Fibroblast of the aortic adventitia (primary cell): ENCODE results near the gene CEL. TPM values are rescaled to one million over a fixed set of nuclear protein-coding genes. Genes with fewer than 3 reads are reported as not detected.
"Not testable (repeated sequence)": the region's sequence is repeated elsewhere in the genome, so short reads cannot be mapped to it uniquely, and the experiment has no call there.

Experiments
- DNase-seq: peaks from one replicate; pipeline ENCODE4 v3.0.0-alpha.2; 2010; ENCODE audit warnings: low read depth
- H3K4me3 ChIP-seq: 2 replicates; pipeline ENCODE4 v1.5.1; 2011; ENCODE audit warnings: low read depth, mild to moderate bottlenecking, control low read depth, low read length, moderate library complexity
- total RNA-seq: library from RNA; depleted of rRNA; stranded (reverse); fragments of >200 nt; gene quantifications from 2 replicates; pipeline ENCODE4 v1.2.3, GENCODE V29; 2012; ENCODE audit warnings: low replicate concordance
- TF ChIP-seq, protein P1 (sequence below): IDR thresholded peaks from 2 replicates; pipeline ENCODE4 v1.5.1; 2011; ENCODE audit warnings: mild to moderate bottlenecking, low read length, control low read depth, inconsistent platforms; ENCODE audit not compliant: insufficient read depth

Gene CEL
- total RNA-seq, 1 donor: 0.27 TPM

GRCh38 chr9:133088146-133088750 is 26.5 kb downstream of the CEL start:
- DNase-seq: no peak

DNA sequence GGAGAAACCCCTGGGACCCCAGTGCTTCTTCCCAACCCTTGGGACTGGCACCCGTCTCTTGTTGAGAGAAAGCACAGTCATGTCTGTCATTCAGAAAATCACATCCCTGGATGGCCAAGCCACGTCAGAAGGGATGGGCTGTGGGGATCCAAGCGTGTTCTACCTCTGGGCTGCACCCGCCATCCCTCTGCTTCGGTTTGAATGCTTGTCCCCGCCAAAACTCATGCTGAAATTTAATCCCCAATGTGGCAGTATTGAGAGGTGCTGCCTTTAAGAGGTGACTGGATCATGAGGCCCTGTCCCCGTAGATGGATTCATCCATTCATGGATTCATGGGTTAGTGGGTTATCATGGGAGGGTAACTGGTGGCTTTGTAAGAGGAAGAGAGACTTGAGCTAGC is 27.0 kb downstream of the CEL start:
- no peak overlapping the region for H3K4me3 ChIP-seq
- TF ChIP-seq, protein P1, sequence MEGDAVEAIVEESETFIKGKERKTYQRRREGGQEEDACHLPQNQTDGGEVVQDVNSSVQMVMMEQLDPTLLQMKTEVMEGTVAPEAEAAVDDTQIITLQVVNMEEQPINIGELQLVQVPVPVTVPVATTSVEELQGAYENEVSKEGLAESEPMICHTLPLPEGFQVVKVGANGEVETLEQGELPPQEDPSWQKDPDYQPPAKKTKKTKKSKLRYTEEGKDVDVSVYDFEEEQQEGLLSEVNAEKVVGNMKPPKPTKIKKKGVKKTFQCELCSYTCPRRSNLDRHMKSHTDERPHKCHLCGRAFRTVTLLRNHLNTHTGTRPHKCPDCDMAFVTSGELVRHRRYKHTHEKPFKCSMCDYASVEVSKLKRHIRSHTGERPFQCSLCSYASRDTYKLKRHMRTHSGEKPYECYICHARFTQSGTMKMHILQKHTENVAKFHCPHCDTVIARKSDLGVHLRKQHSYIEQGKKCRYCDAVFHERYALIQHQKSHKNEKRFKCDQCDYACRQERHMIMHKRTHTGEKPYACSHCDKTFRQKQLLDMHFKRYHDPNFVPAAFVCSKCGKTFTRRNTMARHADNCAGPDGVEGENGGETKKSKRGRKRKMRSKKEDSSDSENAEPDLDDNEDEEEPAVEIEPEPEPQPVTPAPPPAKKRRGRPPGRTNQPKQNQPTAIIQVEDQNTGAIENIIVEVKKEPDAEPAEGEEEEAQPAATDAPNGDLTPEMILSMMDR: no peak
- DNase-seq: no peak

More at GRCh38 chr9:133088146-133088750, 26.5 kb downstream of the CEL start:
- H3K4me3 ChIP-seq: no peak overlapping the region
- TF ChIP-seq, protein P1: no peak

GRCh38 chr9:133089271-133089671 is 27.5 kb downstream of the CEL start:
- TF ChIP-seq, protein P1: no peak
- DNase-seq: no peak
- no peak overlapping the region for H3K4me3 ChIP-seq

DNA sequence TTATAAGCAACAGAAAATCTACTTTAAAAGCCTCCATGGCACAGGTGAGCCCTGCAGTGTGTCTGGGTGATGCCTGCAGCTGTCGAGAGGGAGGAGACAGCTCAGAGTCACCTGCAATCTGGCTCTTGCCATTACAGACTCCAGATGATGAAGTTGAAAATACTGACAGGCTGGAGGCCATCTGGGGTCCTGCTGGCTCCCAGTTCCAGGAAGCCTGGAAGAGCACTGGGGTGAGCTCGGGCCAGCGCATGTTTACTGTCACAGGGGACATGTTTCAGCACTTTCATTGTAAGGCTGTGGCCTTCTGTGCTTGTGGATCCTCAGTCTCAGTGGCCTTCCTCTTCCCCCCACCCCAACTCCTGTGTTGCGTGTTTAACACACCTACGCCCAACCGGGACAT is 28.4 kb downstream of the CEL start:
- TF ChIP-seq, protein P1: no peak
- DNase-seq: no peak
- no peak overlapping the region for H3K4me3 ChIP-seq

DNA sequence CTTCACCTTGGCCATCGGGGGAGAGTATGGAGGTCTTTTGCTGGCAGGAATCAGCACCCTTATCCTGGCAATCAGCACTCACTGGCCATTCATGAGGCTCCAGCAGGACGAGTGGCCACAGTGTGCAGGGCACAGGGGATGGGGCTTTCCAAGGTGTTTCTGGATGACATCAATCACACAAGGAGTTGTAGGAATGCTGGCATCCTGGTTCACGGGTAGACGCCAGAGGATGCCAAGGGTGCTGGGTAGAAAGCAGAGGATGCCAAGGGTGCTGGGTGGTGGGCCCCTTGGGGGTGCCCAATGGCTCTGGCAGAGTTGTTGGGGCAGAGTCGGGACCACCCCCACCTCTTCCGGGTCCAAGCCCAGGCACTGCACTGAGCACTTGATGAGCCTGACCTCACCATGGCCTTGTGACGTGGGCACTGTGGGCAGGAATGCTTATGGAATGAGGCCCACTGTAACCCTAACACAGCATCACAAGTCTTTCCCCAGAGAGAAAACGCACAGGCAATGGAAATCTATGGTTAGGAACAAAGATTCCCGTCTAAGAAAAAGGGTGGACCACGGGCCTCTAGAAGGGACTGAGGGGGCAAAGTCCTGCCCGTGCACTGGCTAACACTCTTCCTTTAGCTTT is 29.1 kb downstream of the CEL start:
- TF ChIP-seq, protein P1: no peak
- H3K4me3 ChIP-seq: no peak overlapping the region
- no peak for DNase-seq

DNA sequence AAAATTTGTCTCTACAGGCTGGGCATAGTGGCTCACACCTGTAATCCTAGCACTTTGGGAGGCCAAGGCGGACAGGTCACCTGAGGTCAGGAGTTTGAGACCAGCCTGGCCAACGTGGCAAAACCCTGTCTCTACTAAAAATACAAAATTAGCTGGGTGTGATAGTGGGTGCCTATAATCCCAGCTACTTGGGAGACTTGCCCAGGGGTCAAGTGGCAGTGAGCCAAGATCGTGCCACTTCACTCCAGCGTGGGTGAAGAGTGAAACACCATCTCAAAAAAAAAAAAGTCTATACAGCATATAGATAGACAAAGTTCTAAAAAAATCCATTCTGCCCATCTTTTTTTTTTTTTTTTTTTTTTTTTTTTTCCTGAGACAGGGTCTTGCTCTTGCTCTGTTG is 32.6 kb downstream of the CEL start:
- not testable (repeated sequence) for DNase-seq, H3K4me3 ChIP-seq

GRCh38 chr9:133094842-133095393 is 33.1 kb downstream of the CEL start:
- no peak overlapping the region for H3K4me3 ChIP-seq
- TF ChIP-seq, protein P1: no peak
- DNase-seq: no peak
